Measurements from ENCODE around the gene GCNT3. TPM values are rescaled to one million over a fixed set of nuclear protein-coding genes. Genes with fewer than 3 reads are reported as not detected.

The GCNT3 gene
- total and polyA plus RNA-seq, 2 of the 8 experiments (the other 6 are each of a cell fraction or from before 2014, with no cell fraction given), result not detected

- Histone ChIP-seq H3K79me2 (ENCODE audit: control insufficient read depth in 1 of 2, insufficient read depth in 2 of 2, low read length in 2 of 2) (no peaks in the 10 kb centered on the region), H4K20me1 (replicated peaks in 1 of 2; ENCODE audit: control insufficient read depth in 1 of 2, insufficient read depth in 2 of 2, low read length in 2 of 2) (no peaks in the 10 kb centered on the region), H3K79me1 (ENCODE audit: low read depth, low read length) (no peaks in the 10 kb centered on the region), H3K27me3 (replicated peaks in 1 of 4; ENCODE audit: control insufficient read depth in 3 of 4, extremely low read depth in 1 of 4, insufficient read depth in 3 of 4, low read length in 3 of 4) (no peaks in the 10 kb centered on the region), H2BK15ac (ENCODE audit: low read length) (no peak overlapping the region), H3K4me3 (ENCODE audit: extremely low read depth in 1 of 4, insufficient read depth in 2 of 4, low read depth in 3 of 4, low read length in 4 of 4) (no peak overlapping the region), H2BK20ac (ENCODE audit: low read length) (no peak overlapping the region), H3K18ac (ENCODE audit: extremely low read depth, low read length) (no peak overlapping the region), H2AK5ac (ENCODE audit: low read depth, low read length) (no peak overlapping the region), H3K9me3 (ENCODE audit: insufficient read depth in 2 of 2, low read depth in 1 of 2, low read length in 1 of 2) (no peaks in the 10 kb centered on the region), H3K4ac (replicated peaks; ENCODE audit: insufficient read length, low read depth, low read length) (no peak overlapping the region), H3K4me2 (ENCODE audit: insufficient read depth in 1 of 2, low read depth in 2 of 2, low read length in 2 of 2) (no peak overlapping the region), H3K27ac (ENCODE audit: low read depth, low read length) (no peak overlapping the region), H3K36me3 (ENCODE audit: control insufficient read depth in 2 of 4, insufficient read depth in 4 of 4, low read length in 3 of 4) (no peaks in the 10 kb centered on the region), H4K5ac (ENCODE audit: insufficient read length, low read depth, low read length) (no peak overlapping the region), H4K8ac (ENCODE audit: extremely low read depth, insufficient read depth, low read length) (no peak overlapping the region), H3K9ac (replicated peaks in 1 of 4; ENCODE audit: extremely low read depth in 1 of 4, low read depth in 3 of 4, low read length in 3 of 4) (no peak overlapping the region), H4K91ac (replicated peaks; ENCODE audit: insufficient read length, low read length) (no peak overlapping the region), H2BK12ac (ENCODE audit: low read depth, low read length) (no peak overlapping the region), H3K4me1 (replicated peaks in 1 of 4; ENCODE audit: control insufficient read depth in 3 of 4, insufficient read depth in 4 of 4, low read length in 3 of 4) (no peaks in the 10 kb centered on the region), H3K56ac (replicated peaks; ENCODE audit: insufficient read length, low read depth, low read length) (no peak overlapping the region), H3K23me2 (ENCODE audit: low read depth, low read length) (no peaks in the 10 kb centered on the region), H3K23ac (ENCODE audit: insufficient read length) (no peak overlapping the region), H2BK120ac (replicated peaks; ENCODE audit: low read depth, low read length) (no peak overlapping the region), H3K14ac (ENCODE audit: insufficient read length) (no peak overlapping the region), H2AFZ (ENCODE audit: low read length) (no peak overlapping the region), H2BK5ac (ENCODE audit: low read depth, low read length) (no peak overlapping the region)
- ChIA-PET POLR2A (ENCODE audit: partially characterized antibody) (no interaction called here), CTCF (ENCODE audit: partially characterized antibody) (interaction anchor here (0.6 to 2.2 kb wide), 2 partner anchors 39 to 458 kb away, joined by 3 to 4 read pairs; no protein-coding TSS in a partner anchor)
- 99% methylated on average over 6 of the region's 6 CpGs; no CpG with 5 or more reads in 1 of the 2 experiments for WGBS, 2 experiments (ENCODE audit: extremely low coverage in 1 of 2, insufficient coverage in 1 of 2, insufficient read length in 1 of 2, insufficient replicate concordance in 2 of 2, low coverage in 1 of 2, low lambda C conversion rate in 2 of 2, missing lambda C conversion rate in 1 of 2)
- DNase-seq (ENCODE audit: low read depth in 1 of 2, low spot score in 2 of 2) (no peak), FAIRE-seq (no peak)
- no peak for TF ChIP-seq SUZ12 (IDR thresholded peaks at IDR 0.05; ENCODE audit: low read length)
- no peak for TF ChIP-seq ZNF274 (IDR thresholded peaks at IDR 0.05; ENCODE audit: borderline replicate concordance, extremely low read depth, low read length)
- no peak for TF ChIP-seq CEBPB (IDR thresholded peaks at IDR 0.05; ENCODE audit: low read depth, low read length)
- no peak for TF ChIP-seq PHF8 (conservative IDR thresholded peaks at IDR 0.05; ENCODE audit: low read depth, low read length)
- no peak for TF ChIP-seq SP1 (IDR thresholded peaks at IDR 0.05; ENCODE audit: low read depth, low read length)
- no peak for TF ChIP-seq SIRT6 (IDR thresholded peaks at IDR 0.05; ENCODE audit: low read length)
- no peak for TF ChIP-seq TEAD4 (IDR thresholded peaks at IDR 0.05; ENCODE audit: low read depth, low read length)
- TF ChIP-seq ATF2 (IDR thresholded peaks at IDR 0.05; ENCODE audit: low read length), result no peak
- no peak for TF ChIP-seq CBX5 (IDR thresholded peaks at IDR 0.05; ENCODE audit: low read depth, low read length)
- no peak for TF ChIP-seq YY1 (IDR thresholded peaks at IDR 0.05; ENCODE audit: low read depth, low read length)
- TF ChIP-seq POLR2A (IDR thresholded peaks at IDR 0.05; ENCODE audit: control extremely low read depth in 1 of 2, low read depth in 2 of 2, low read length in 2 of 2), result no peak
- no peak for TF ChIP-seq FOSL1 (IDR thresholded peaks at IDR 0.05; ENCODE audit: insufficient read depth, low read depth, low read length)
- TF ChIP-seq KDM4A (IDR thresholded peaks at IDR 0.05; ENCODE audit: low read depth, low read length, severe bottlenecking), result no peak
These were observed 40.0 kb upstream of the GCNT3 start for GRCh38 chr15:59571606-59572005.
